ENCODE measurements around the gene GIPC2.

- TF ChIP-seq CTCF (optimal IDR thresholded peaks at IDR 0.05 in 1 of 3, IDR thresholded peaks at IDR 0.05 in 1 of 3, conservative IDR thresholded peaks at IDR 0.05 in 1 of 3; ENCODE audit: extremely low read depth in 1 of 3, insufficient read depth in 2 of 3, low read length in 3 of 3): no peak
- no peak for TF ChIP-seq EZH2 (IDR thresholded peaks at IDR 0.05; ENCODE audit: low read length)
Measured at GRCh38 chr1:78156805-78157521, 111.2 kb downstream of the GIPC2 start.

Measured in keratinocyte (primary cell).